ENCODE data around the gene C1GALT1.
A peak's percentile ranks its signal among the peaks of the same experiment; 100 is the strongest.

C1GALT1 gene

DNA sequence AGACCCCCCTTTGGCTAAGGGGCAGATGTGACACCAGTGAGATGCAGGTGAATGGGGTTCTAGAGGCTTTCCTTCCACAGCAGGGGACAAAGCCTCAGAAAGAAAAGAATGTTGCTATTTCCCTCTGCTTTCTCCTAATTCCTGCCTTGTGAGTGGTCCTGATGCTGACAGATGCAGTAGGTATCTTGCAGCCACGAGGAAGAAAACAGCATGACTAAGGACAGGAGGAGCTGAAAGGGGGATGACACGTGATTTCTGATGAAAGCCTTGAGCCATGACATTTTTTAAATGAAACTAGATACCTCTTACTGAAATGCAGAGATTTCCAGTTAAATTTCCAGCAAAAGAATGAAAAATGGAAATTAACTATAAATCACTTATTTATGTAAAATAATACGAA, 92.4 kb downstream of the C1GALT1 start:
- ChIA-PET CTCF (no interaction called here), POLR2A (ENCODE audit: low non-redundant PET) (no interaction called here)
- no peak overlapping the region for H3K27ac ChIP-seq
- peak; percentile 14 for DNase-seq (ENCODE audit: low spot score)
- TF ChIP-seq, protein P1, sequence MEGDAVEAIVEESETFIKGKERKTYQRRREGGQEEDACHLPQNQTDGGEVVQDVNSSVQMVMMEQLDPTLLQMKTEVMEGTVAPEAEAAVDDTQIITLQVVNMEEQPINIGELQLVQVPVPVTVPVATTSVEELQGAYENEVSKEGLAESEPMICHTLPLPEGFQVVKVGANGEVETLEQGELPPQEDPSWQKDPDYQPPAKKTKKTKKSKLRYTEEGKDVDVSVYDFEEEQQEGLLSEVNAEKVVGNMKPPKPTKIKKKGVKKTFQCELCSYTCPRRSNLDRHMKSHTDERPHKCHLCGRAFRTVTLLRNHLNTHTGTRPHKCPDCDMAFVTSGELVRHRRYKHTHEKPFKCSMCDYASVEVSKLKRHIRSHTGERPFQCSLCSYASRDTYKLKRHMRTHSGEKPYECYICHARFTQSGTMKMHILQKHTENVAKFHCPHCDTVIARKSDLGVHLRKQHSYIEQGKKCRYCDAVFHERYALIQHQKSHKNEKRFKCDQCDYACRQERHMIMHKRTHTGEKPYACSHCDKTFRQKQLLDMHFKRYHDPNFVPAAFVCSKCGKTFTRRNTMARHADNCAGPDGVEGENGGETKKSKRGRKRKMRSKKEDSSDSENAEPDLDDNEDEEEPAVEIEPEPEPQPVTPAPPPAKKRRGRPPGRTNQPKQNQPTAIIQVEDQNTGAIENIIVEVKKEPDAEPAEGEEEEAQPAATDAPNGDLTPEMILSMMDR (conservative IDR thresholded peaks at IDR 0.05; ENCODE audit: low read depth): no peak

DNA sequence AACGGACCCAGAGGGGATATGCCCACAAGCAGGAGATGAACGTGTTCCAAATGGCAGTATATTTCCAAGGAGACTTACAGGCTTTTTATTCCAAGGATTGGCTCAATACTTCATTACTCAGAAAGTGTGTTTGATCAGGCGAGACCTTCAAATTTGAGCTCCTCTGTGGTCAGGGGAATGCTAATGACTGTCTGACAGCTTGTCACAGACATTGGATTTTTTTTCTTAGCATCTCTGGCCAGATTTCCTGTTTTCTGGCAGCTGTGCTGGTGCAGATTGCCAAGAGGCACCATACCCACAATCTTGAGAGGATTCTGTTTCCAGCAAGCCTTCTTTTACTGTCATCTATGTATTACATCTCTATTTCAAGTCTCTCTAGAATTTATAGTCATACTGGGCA, 93.8 kb downstream of the C1GALT1 start:
- CTCF ChIA-PET: no interaction called here
- H3K27ac ChIP-seq: no peak overlapping the region
- TF ChIP-seq, protein P1 (conservative IDR thresholded peaks at IDR 0.05; ENCODE audit: low read depth): no peak
- no peak for DNase-seq (ENCODE audit: low spot score)
- POLR2A ChIA-PET (ENCODE audit: low non-redundant PET): no interaction called here

DNA sequence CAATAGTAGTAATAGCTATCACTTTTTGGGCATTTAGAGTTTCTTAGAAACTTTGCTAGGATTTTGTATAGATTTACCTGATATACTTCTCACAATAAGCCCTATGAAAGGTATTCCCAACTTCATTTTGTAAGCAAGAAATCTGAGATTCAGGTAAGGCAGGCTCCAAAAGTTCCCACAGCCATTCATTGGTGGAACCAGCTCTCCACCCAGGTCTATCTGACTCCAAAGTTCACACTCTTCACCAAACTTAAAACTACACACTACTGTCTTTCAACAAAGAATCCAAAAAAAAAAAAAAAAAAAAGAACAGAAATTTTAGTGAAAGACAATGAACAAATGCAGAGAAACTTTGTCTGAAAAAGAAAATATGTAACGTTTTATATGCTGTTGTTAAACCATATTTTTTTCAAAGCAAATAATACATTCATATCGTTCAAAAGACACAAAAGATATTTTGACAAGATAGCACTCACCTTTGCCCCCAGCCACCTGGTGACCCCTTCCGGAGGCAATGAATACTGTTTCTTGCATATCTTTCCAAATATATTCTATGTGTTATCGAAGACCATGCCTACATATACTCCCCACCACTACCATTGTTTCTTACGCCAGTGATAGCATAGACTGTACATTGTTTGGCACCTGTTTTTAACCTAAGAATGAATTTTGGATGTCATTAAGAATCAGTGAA, 108.2 kb downstream of the C1GALT1 start:
- no peak for DNase-seq (ENCODE audit: low spot score)
- ChIA-PET CTCF (interaction anchor here (0.6 kb wide), 1 partner anchor 86 kb away, joined by 3 read pairs; no protein-coding TSS in a partner anchor), POLR2A (ENCODE audit: low non-redundant PET) (no interaction called here)
- TF ChIP-seq, protein P1 (conservative IDR thresholded peaks at IDR 0.05; ENCODE audit: low read depth): no peak
- no peak overlapping the region for H3K27ac ChIP-seq

DNA sequence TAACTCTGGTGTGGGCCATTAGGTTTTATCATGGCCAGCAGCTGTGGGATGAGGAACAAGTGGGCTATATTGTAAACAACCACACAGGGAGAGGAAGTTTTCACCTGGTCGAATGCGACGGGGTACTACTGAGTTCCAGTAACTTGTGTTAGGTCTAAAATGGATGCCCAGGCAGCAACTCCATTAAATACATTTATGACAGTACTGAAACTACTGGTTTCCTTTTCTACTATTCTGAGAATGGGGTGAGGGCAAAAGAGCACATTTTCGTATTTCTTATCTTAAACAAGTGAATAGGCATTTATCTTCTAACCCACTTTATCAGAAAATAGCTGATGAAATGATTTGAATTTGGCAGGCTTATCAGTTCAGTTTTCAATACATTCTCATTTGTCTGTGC, 109.7 kb downstream of the C1GALT1 start:
- TF ChIP-seq, protein P1 (conservative IDR thresholded peaks at IDR 0.05; ENCODE audit: low read depth): no peak
- ChIA-PET CTCF (no interaction called here), POLR2A (ENCODE audit: low non-redundant PET) (no interaction called here)
- no peak for DNase-seq (ENCODE audit: low spot score)
- H3K27ac ChIP-seq: no peak overlapping the region

- CTCF ChIA-PET: no interaction called here
- POLR2A ChIA-PET (ENCODE audit: low non-redundant PET): no interaction called here
- no peak overlapping the region for H3K27ac ChIP-seq
- no peak for DNase-seq (ENCODE audit: low spot score)
- TF ChIP-seq, protein P1 (conservative IDR thresholded peaks at IDR 0.05; ENCODE audit: low read depth): no peak
These were observed 110.3 kb downstream of the C1GALT1 start for GRCh38 chr7:7292608-7293007.

- no peak overlapping the region for H3K27ac ChIP-seq
- CTCF ChIA-PET: no interaction called here
- TF ChIP-seq, protein P1 (conservative IDR thresholded peaks at IDR 0.05; ENCODE audit: low read depth): no peak
- DNase-seq (ENCODE audit: low spot score): no peak
- POLR2A ChIA-PET (ENCODE audit: low non-redundant PET): no interaction called here
These were observed 110.7 kb downstream of the C1GALT1 start for GRCh38 chr7:7293092-7293491.
